K562 (cell line): ENCODE measurements around the gene EHMT2. TPM values are rescaled to one million over a fixed set of nuclear protein-coding genes. Genes with fewer than 3 reads are reported as not detected.

Experiments
- AFF1 ChIP-seq, 2 experiments: fragments of 450-650 bp; IDR thresholded peaks; 2 replicates each; pipeline ENCODE4 v1.6.1; 2018; ENCODE audit warnings: mild to moderate bottlenecking in 2 of 2, low read depth in 1 of 2; ENCODE audit not compliant: partially characterized antibody in 2 of 2
- DLX4 ChIP-seq: fragments of 250-450 bp; sonication (Bioruptor Pico); IDR thresholded peaks from 2 replicates; pipeline ENCODE4 v1.6.1; 2021; ENCODE audit warnings: mild to moderate bottlenecking
- ERF ChIP-seq: fragments of 450-650 bp; formaldehyde crosslinking; IDR thresholded peaks from 2 replicates; pipeline ENCODE4 v1.4.0; 2020; ENCODE audit warnings: mild to moderate bottlenecking, mixed read lengths
- ETV1 ChIP-seq: fragments of 450-650 bp; conservative IDR thresholded peaks from 2 replicates; pipeline ENCODE4 v1.6.1; 2016; ENCODE audit warnings: missing genetic modification characterization, control low read depth, low read depth, missing compliant biosample characterization
- ETV6 ChIP-seq, 3 experiments: fragments of 150-350 bp in 1 of 3; sonication (generic) in 1 of 3; formaldehyde crosslinking in 1 of 3; IDR thresholded peaks; 2 replicates each; pipeline versions ENCODE4 v1.6.1 to v1.8.0; 2014 to 2022; ENCODE audit warnings: borderline replicate concordance in 2 of 3, low read depth in 2 of 3, antibody characterized with exemption in 1 of 3, low read length in 1 of 3, mild to moderate bottlenecking in 1 of 3, missing genetic modification reagents in 1 of 3
- HMG20A ChIP-seq: fragments of 450-650 bp; formaldehyde crosslinking; conservative IDR thresholded peaks from 2 replicates; pipeline ENCODE4 v1.4.0; 2020; ENCODE audit warnings: mild to moderate bottlenecking, mixed read lengths
- HNRNPL ChIP-seq: fragments of 200-400 bp; formaldehyde crosslinking; IDR thresholded peaks from 2 replicates; pipeline ENCODE4 v1.6.1; 2017; ENCODE audit warnings: low read depth, mild to moderate bottlenecking, low read length
- POLR3G ChIP-seq: IDR thresholded peaks from 2 replicates; pipeline ENCODE4 v1.6.1; 2011; ENCODE audit not compliant: insufficient read length, insufficient replicate concordance; ENCODE audit errors: extremely low read depth
- RBFOX2 ChIP-seq: fragments of 200-400 bp; formaldehyde crosslinking; IDR thresholded peaks from 2 replicates; pipeline ENCODE4 v1.6.1; 2017; ENCODE audit warnings: low read depth, mild to moderate bottlenecking, low read length, moderate library complexity
- SIN3A ChIP-seq, 2 experiments: fragments of 150-350 bp in 1 of 2; IDR thresholded peaks; 2 replicates each; pipeline ENCODE4 v1.6.1; 2011 to 2016; ENCODE audit warnings: borderline replicate concordance in 2 of 2, low read depth in 2 of 2, low read length in 2 of 2, mild to moderate bottlenecking in 2 of 2, moderate library complexity in 2 of 2; ENCODE audit not compliant: control insufficient read depth in 1 of 2
- SMAD4 ChIP-seq: fragments of 250-450 bp; sonication (Bioruptor Pico); conservative IDR thresholded peaks from 2 replicates; pipeline ENCODE4 v1.8.0; 2021; ENCODE audit warnings: inconsistent platforms, mild to moderate bottlenecking, moderate library complexity
- TBL1XR1 ChIP-seq, 2 experiments: IDR thresholded peaks; 2 replicates each; pipeline ENCODE4 v1.6.1; 2012; ENCODE audit warnings: improper control_type of control experiment in 2 of 2, low read length in 2 of 2, mild to moderate bottlenecking in 1 of 2
- ZNF586 ChIP-seq: fragments of 450-650 bp; formaldehyde crosslinking; conservative IDR thresholded peaks from 2 replicates; pipeline ENCODE4 v1.4.0; 2020; ENCODE audit warnings: mild to moderate bottlenecking, moderate library complexity
- ZNF717 ChIP-seq: fragments of 250-450 bp; sonication (Bioruptor Pico); IDR thresholded peaks from 2 replicates; pipeline ENCODE4 v1.5.0; 2021
- ZNF740 ChIP-seq, 3 experiments: fragments of 200-800 bp in 1 of 3; sonication (Bioruptor generic) in 1 of 3; sonication (generic) in 1 of 3; formaldehyde crosslinking in 1 of 3; IDR thresholded peaks; 2 replicates each; pipeline versions ENCODE4 v1.6.1 to v1.8.0; 2016 to 2022; ENCODE audit warnings: mild to moderate bottlenecking in 2 of 3, missing compliant biosample characterization in 2 of 3, missing genetic modification characterization in 2 of 3, missing genetic modification reagents in 1 of 3
- polyA plus RNA-seq, 8 experiments: library from polyadenylated mRNA; depleted of rRNA in 4 of 8; stranded (reverse) in 5 of 8; unstranded in 3 of 8; fragments of >200 nt; fragmentation: Nextera tagmentation in 2 of 8; fragmentation: Illumina TruSeq in 1 of 8; extraction: Ambion mirVana in 2 of 8; extraction: Trizol in 1 of 8; gene quantifications; 2 replicates each; pipeline versions ENCODE4 v1.2.1 to v1.2.3, GENCODE V29; 2011 to 2014; ENCODE audit warnings: inconsistent platforms in 1 of 8, missing spikeins in 1 of 8
- total RNA-seq, 7 experiments: library from RNA; depleted of rRNA in 6 of 7; stranded (reverse); fragments of >200 nt in 6 of 7; fragmentation: Illumina TruSeq in 2 of 7; extraction: Trizol in 2 of 7; gene quantifications; 2 replicates each; pipeline versions ENCODE4 v1.2.1 to v1.2.3, GENCODE V29; 2011 to 2021; ENCODE audit warnings: low replicate concordance in 1 of 7
- TF ChIP-seq, protein P1 (sequence below): fragments of 450-650 bp; IDR thresholded peaks from 2 replicates; pipeline ENCODE4 v1.7.0; 2016; ENCODE audit warnings: borderline replicate concordance

EHMT2 gene
- total and polyA plus RNA-seq, 9 of the 15 experiments (the other 6 are each of a cell fraction or from before 2014, with no cell fraction given), result 2.1 to 63.8 (median 38.5) TPM

DNA sequence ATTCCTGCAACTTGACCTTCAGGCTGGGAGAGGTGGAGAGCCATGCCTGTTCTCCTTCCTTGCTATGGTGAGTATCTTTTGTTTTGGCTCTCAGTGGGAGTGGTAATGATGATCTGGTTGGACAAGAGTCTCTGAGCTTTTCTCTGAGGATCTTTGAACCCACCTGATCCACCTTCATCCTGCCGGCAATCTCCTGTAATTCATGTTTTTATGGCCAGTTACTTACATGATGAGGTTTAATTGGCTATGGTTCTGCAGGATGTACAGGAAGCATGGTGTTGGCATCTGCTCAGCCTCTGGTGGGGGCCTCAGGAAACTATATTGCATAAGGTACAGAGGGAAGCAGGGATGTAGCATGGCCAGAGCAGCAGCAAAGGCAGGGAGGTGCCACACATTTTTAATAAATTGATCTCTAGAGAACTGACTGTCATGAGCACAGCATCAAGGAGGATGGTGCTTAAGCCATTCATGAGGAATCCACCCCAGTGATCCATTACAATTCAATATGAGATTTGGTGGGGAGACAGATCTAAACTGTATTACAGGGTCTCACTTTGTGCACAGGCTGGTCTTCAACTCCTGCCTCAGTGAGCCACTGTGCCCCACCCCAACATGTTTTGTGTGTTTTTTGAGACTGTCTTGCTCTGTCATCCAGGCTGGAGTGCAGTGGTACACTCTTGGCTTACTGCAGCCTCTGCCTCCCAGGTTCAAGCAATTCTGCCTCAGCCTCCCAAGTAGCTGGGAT is 60.0 kb downstream of the EHMT2 start (continued):
- TF ChIP-seq ETV6 (IDR thresholded peaks at IDR 0.05; ENCODE audit: borderline replicate concordance in 1 of 2, low read depth in 2 of 2, low read length in 1 of 2) (no peak), ETV6 (CRISPR knock-in tag; IDR thresholded peaks at IDR 0.05; ENCODE audit: borderline replicate concordance) (peak; percentile 39; the same call in 1 of the 2 replicates), ERF (CRISPR knock-in tag) (0 out of 2 replicates have a peak, but pooled peaks have one; percentile 18), SIN3A (IDR thresholded peaks at IDR 0.05; ENCODE audit: borderline replicate concordance in 2 of 2, control insufficient read depth in 1 of 2, low read depth in 2 of 2, low read length in 2 of 2) (peak in 1 of 2 experiments; percentile 13; a peak in 2 of 4 replicates), TBL1XR1 (IDR thresholded peaks at IDR 0.05; ENCODE audit: low read length in 2 of 2) (peak in 1 of 2 experiments; percentile 4; a peak in 1 of 4 replicates), RBFOX2 (peak; percentile 70; the same call in 1 of the 2 replicates), ZNF717 (CRISPR knock-in tag) (0 out of 2 replicates have a peak, but pooled peaks have one; percentile 24), ETV1 (tag) (no peak), AFF1 (IDR thresholded peaks at IDR 0.05; ENCODE audit: low read depth in 1 of 2, partially characterized antibody in 2 of 2) (peak in 1 of 2 experiments; percentile 0), ZNF740 (CRISPR knock-in tag; IDR thresholded peaks at IDR 0.05) (no peak), ZNF740 (tag; IDR thresholded peaks at IDR 0.05) (0 out of 4 replicates have a peak, but pooled peaks of 1 of the 2 experiments have one; percentile 53), HNRNPL (0 out of 2 replicates have a peak, but pooled peaks have one; percentile 20), ZNF586 (CRISPR knock-in tag) (no peak), DLX4 (CRISPR knock-in tag) (0 out of 2 replicates have a peak, but pooled peaks have one; percentile 66), SMAD4 (CRISPR knock-in tag) (0 out of 2 replicates have a peak, but pooled peaks have one; percentile 17), HMG20A (CRISPR knock-in tag) (no peak), POLR3G (no peak)
- TF ChIP-seq, protein P1, sequence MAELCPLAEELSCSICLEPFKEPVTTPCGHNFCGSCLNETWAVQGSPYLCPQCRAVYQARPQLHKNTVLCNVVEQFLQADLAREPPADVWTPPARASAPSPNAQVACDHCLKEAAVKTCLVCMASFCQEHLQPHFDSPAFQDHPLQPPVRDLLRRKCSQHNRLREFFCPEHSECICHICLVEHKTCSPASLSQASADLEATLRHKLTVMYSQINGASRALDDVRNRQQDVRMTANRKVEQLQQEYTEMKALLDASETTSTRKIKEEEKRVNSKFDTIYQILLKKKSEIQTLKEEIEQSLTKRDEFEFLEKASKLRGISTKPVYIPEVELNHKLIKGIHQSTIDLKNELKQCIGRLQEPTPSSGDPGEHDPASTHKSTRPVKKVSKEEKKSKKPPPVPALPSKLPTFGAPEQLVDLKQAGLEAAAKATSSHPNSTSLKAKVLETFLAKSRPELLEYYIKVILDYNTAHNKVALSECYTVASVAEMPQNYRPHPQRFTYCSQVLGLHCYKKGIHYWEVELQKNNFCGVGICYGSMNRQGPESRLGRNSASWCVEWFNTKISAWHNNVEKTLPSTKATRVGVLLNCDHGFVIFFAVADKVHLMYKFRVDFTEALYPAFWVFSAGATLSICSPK, result peak; percentile 8; the same call in 1 of the 2 replicates
